Hematopoietic multipotent progenitor cell (in vitro differentiated cells): ENCODE results near the gene TRMT13. TPM values are rescaled to one million over a fixed set of nuclear protein-coding genes. Genes with fewer than 3 reads are reported as not detected.

Experiments used
- DNase-seq, 3 donors: peaks; one replicate each; pipeline ENCODE4 v3.0.0-alpha.2; 2011 to 2015; ENCODE audit warnings: low read depth in 2 of 3, low spot score in 2 of 3
- total RNA-seq: library from RNA; depleted of rRNA; stranded (reverse); fragments of >200 nt; gene quantifications from one replicate; pipeline ENCODE4 v1.2.3, GENCODE V29; 2012

TRMT13 gene, protein sequence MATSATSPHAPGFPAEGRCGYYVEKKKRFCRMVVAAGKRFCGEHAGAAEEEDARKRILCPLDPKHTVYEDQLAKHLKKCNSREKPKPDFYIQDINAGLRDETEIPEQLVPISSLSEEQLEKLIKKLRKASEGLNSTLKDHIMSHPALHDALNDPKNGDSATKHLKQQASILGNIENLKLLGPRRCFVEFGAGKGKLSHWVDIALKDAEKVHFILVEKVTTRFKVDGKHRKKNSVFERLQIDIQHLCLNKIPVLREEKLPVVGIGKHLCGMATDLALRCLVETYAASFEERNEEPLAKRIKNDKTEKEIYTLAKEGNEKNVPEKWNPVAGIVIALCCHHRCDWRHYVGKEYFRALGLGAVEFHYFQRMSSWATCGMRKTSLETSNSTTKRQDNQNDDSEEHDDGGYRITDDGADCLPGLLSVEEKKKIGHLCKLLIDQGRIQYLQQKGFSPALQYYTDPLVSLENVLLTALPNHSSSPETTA
- total RNA-seq, result 3.8 TPM

GRCh38 chr1:100132566-100133477 lies at the start of gene TRMT13, which contains the start of gene SASS6:
TRMT13 (plus strand) TSS chr1:100133163; CDS start chr1:100133169, 6 bp downstream.
SASS6 (minus strand) TSS chr1:100132930; CDS start chr1:100132814, 116 bp downstream.
- peak; percentile 85 to 99 (median 98) for DNase-seq

DNA sequence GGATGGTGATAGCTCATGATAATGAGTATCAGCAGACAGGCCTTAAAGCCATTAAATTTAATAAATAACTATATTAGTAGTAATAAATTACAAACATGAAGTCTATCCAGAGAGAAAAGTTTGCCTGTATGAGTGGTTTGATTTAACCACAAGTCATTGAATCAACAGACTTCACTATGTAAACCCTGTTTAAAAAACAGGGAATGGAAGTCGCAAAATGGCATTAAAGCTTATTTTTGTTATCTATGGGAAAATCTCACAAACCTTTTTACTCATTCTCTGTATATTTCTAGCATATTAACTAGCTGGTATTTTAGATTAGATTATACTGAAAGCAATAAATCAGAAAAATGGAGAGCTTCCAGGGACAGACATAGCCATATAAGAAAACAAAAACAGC lies 45.6 kb upstream of the TRMT13 start:
- no peak for DNase-seq

DNA sequence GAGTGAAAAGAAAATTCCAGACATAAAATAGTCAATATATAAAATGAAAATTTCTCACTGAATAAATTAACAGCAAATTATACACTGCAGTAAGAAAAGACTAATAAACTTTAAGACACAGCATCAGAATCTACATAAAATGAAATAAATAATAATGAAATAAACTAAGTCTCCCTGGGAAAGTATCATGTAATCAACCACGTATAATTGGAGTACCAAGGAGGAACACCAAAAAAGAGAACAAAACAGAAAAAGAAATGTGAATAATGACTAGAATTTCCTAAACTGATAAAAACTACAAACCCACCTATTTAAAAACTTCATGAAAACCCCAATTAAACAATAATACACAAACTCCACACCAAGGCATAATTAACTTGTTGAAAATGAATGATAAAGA lies 43.9 kb upstream of the TRMT13 start:
- no peak for DNase-seq

- DNase-seq, result no peak
Measured at GRCh38 chr1:100090471-100090870, 42.5 kb upstream of the TRMT13 start.

DNA sequence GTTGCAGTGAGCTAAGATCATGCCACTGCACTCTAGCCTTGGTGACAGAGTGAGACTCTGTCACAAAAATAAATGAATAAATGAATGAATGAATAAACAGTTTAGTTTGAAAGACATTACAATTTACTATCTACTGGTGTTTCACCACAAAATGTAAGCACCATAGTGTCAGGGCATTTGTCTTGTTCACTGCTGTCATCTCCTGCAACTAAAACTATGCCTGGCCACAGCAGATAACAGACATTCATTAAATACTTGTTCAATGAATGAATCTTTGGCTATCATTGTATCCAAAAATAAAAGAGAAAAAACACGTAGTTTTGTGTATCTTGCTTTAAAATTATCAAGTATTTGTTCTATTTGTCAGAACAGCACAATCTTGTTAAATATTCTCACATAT lies 32.8 kb upstream of the TRMT13 start:
- no peak for DNase-seq

DNA sequence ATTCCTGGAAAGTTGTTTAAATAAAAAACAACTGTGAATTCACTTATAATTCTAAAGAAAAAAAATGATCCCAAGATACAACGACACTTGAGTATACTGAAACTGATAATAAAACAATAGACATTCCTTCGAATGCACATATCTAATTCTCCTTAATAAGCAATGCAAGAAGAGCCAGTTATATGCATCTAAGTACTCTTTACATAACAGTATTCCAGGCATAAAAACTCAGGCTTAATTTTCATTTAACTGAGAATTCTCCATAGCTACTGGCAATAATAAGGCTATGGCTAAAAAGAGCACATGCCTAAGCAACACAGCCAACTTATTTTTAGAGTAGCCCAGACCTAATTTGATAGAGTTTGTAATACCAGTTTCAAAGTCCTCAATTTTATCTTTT lies 31.4 kb upstream of the TRMT13 start:
- DNase-seq, result no peak

DNA sequence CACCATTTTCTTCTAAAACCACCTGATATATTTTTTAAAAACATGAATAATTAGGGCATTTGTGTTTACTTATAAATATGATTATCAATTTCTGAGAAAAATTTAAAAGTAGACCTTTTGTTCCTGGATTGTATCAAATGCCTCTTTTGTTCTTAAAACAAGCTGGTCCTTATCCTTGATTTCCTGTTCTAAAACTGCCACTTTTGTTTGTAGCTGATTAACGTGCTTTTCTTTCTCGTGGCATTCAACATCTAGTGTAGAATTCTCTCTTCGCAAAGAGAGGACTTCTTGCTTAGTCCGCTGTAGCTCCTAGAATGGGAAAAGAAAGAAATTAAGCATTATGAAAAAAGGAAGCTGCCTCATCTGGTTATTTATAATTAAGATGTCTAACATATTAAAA lies 25.3 kb upstream of the TRMT13 start:
- DNase-seq, result no peak

- no peak for DNase-seq
Measured at GRCh38 chr1:100109554-100110066, 23.4 kb upstream of the TRMT13 start.

DNA sequence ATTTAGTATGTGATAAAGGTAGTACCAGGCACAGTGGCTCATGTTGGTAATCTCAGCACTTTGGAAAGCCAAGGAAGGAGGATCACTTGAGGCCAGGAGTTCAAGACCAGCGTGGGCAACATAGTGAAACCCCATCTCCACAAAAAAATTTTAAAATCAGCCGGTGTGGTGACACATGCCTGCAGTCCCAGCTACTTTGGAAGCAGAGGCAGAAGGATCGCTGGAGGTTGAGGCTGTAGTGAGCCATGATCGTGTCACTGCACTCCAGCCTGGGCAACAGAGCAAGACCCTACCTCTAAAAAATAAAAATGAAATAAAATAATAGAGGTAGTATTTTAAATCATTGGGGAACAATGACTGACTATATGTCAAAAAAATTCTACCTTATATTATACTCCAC lies 17.4 kb upstream of the TRMT13 start:
- no peak for DNase-seq

DNA sequence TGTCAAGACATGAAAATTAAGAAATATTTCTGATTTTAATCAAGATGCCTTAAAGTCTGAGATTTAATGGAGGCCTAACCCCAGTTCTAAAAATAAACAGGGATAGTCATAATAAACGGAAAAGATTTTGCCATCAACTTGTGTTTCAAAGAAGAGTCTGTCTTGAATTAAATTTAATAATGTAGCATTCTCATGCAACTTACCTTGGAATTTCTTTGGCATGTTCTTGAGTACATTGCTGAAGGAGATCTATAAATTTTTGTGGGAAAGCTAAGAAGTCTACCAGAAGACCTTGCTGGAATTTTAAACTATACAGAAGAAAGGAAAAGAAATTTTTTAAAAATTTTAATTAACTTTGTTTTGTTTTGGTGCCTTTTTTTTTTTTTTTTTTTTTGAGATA lies 10.8 kb upstream of the TRMT13 start:
- no peak for DNase-seq

- no peak for DNase-seq
Measured at GRCh38 chr1:100127226-100127625, 5.7 kb upstream of the TRMT13 start.

- DNase-seq, result no peak
Measured at GRCh38 chr1:100130552-100131077, 2.3 kb upstream of the TRMT13 start.

- DNase-seq, result no peak
Measured at GRCh38 chr1:100131623-100132022, 1.3 kb upstream of the TRMT13 start.

- DNase-seq, result peak in 2 of 3 donors; percentile 9 to 23
Measured at GRCh38 chr1:100134872-100135271, 1.9 kb downstream of the TRMT13 start.

DNA sequence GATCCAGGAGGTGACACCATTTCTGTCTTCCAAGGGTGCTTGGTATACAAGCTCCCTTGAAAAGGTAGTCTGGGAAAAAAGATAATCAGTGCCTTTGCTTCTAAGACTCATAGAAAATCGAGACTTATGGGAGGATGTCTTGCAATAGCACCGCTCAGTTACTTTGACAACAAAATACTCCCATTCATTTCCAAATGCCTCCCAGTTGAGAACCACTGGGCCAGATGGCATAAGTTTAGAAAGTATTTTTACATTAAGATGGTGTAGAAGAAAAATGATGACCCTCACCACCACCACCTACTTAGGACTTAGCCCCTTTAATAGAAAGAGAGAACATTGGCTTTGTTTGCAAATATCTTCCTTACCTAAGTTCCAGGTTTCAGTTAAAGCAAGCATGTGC lies 4.6 kb downstream of the TRMT13 start:
- DNase-seq, result no peak

DNA sequence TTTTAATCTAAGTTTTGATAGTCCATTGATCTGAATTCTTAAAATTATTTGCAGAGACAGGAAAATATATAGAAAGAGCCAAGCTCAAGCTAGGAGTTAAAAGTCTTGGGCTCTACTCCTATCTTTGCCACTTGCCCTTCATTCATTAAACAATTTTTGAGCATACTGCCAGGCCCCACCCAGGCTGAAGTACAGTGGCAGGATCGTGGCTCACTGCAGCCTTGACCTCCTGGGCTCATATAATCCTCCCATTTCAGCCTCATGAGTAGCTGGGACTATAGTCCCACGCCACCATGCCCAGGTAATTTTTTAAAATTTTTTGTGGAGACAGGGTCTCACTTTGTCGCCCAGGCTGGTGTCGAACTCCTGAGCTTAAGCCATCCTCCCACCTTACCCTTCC lies 8.2 kb downstream of the TRMT13 start:
- no peak for DNase-seq

- no peak for DNase-seq
Measured at GRCh38 chr1:100142343-100142742, 9.4 kb downstream of the TRMT13 start.

DNA sequence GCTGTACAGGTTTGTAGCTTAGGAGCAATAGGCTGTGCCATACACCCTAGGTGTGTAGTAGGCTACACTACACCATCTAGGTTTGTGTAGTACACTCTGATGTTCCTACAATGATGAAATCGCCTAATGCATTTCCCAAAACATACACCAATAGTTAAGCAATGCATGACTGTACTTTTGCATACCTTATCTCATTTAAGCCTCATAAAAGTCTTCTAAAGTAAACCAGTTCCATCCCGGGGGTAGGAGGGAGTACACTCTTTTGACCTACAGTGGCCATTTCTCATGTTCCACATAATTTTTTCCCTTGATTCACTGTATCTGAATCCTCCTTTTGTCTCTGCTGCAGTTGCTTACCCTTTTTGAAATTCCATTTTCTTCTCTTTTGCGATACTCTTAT lies 12.2 kb downstream of the TRMT13 start:
- no peak for DNase-seq

DNA sequence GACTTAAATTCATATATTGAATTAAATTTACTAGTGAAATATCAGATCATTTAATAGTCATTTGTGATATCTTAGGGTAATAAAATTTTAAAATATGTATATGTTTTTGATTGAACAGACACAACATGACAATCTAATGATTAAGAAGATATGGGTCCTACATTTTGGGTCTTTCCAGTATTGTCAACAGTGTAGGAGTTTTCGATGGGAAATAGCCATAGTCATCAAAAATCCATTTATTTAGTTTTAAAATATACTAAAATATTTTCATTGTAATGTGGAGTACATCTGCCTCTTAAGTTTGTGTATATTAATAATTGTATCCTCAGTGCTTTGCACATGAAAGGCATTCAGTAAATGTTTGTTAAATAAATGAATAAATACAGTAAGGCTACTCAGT lies 14.0 kb downstream of the TRMT13 start:
- DNase-seq, result no peak

- DNase-seq, result no peak
Measured at GRCh38 chr1:100147875-100148274, 14.9 kb downstream of the TRMT13 start.

DNA sequence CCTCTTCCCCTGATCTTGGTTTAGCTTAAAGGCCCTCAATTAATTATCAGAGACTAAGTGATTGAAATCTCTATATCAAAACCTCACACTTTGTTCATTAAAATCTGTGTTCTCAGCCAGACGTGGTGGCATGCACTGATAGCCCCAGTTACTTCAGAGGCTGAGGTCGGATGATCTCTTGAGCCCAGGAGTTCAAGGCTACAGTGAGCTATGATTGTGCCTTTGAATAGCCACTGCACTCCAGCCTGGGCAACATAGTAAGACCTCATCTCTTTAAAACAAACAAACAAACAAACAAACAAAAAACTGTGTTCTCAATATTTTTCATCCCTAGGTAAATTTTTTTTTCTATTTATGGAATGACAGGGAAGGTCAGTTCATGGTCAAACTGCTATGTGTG lies 18.7 kb downstream of the TRMT13 start:
- DNase-seq, result no peak
